Ovary (tissue), 9 donors: ENCODE measurements around the gene TM9SF3. TPM values are rescaled to one million over a fixed set of nuclear protein-coding genes. Genes with fewer than 3 reads are reported as not detected.

Source experiments
- DNase-seq, 5 donors: peaks; one replicate each; pipeline ENCODE4 v3.0.0-alpha.2; 2019 to 2020
- H3K27ac ChIP-seq, 2 donors: fragments of 200-600 bp; one replicate each; pipeline versions ENCODE4 v1.5.1 to v1.8.0; 2019 to 2022
- H3K27me3 ChIP-seq: fragments of 200-600 bp; one replicate; pipeline ENCODE4 v1.8.0; 2022
- H3K36me3 ChIP-seq: fragments of 200-600 bp; sonication (generic); one replicate; pipeline ENCODE4 v1.5.1; 2019
- H3K4me1 ChIP-seq: one replicate; pipeline ENCODE4 v1.8.1; 2013; ENCODE audit warnings: mild to moderate bottlenecking, moderate library complexity; ENCODE audit not compliant: insufficient read depth
- H3K4me3 ChIP-seq: fragments of 200-600 bp; sonication (generic); one replicate; pipeline ENCODE4 v1.5.1; 2017
- H3K9me3 ChIP-seq, 2 donors: fragments of 200-600 bp in 1 of 2; sonication (generic) in 1 of 2; one replicate each; pipeline versions ENCODE4 v1.5.1 to v1.8.1; 2013 to 2019; ENCODE audit warnings: mild to moderate bottlenecking in 1 of 2, moderate library complexity in 1 of 2
- EP300 ChIP-seq: sonication (generic); formaldehyde crosslinking; IDR thresholded peaks from one replicate; pipeline ENCODE4 v1.6.1; 2017; ENCODE audit warnings: antibody characterized with exemption
- POLR2A ChIP-seq: fragments of 450-650 bp; IDR thresholded peaks from one replicate; pipeline ENCODE4 v1.6.1; 2017; ENCODE audit warnings: antibody characterized with exemption, mild to moderate bottlenecking, moderate library complexity
- WGBS, 3 donors: extraction: QIAGEN DNeasy Blood & Tissue Kit in 1 of 3; methylation state at CpG; one replicate each; pipeline versions ENCODE4 v1.1.5 to v1.1.7; 2013 to 2017; 5-methylcytosine and 5-hydroxymethylcytosine counted together
- intact Hi-C, 4 donors: fragments of 100-400 bp; cut with DNase I; formaldehyde crosslinking; loops; one replicate each; pipeline versions ENCODE4 v1.11.0 to v1.15.1; 2022 to 2023
- polyA plus RNA-seq, 2 donors: library from polyadenylated mRNA; stranded (reverse); fragments of 200-250 nt in 1 of 2; fragments of 350-450 nt in 1 of 2; fragmentation: Illumina TruSeq in 1 of 2; extraction: RNeasy Lipid Tissue Mini Kit (QIAGEN cat#74804) in 1 of 2; gene quantifications; one replicate each; pipeline ENCODE4 v1.2.3, GENCODE V29; 2013 to 2014
- total RNA-seq, 7 donors: library from RNA; depleted of rRNA in 2 of 7; stranded (reverse); fragments of >200 nt in 2 of 7; fragmentation: NEBNext Ultra II Directional in 3 of 7; extraction: Animal tissue kit (Norgen Biotek cat#: 25700) in 3 of 7; gene quantifications; one replicate each; pipeline versions ENCODE4 v1.1.0 to v1.2.4, GENCODE V29; 2016 to 2023
- TF ChIP-seq, protein P1 (sequence below), 3 donors: fragments of 450-650 bp in 2 of 3; fragments of 200-600 bp in 1 of 3; IDR thresholded peaks; one replicate each; pipeline versions ENCODE4 v1.5.1 to v1.8.0; 2016 to 2022; ENCODE audit warnings: antibody characterized with exemption in 3 of 3, mild to moderate bottlenecking in 1 of 3
- donor health status: DM: no; HTN: no; CAD: no; lungs with moderate emphysema.
- donor health status: DM: no; HTN: no; CAD: no.
- donor health status: Bipolar disorder and iron deficiency.
- donor health status: DM: yes; HTN: yes; CAD: no.
- donor health status: DM: no; HTN: no; CAD: no.
- donor health status: DM: yes; HTN: yes; CAD: no.

Gene TM9SF3
- total and polyA plus RNA-seq, 9 donors: 51.7 to 157 (median 101) TPM

- DNase-seq: no peak
Observed at GRCh38 chr10:96608262-96608661, 21.4 kb upstream of the TM9SF3 start.

DNA sequence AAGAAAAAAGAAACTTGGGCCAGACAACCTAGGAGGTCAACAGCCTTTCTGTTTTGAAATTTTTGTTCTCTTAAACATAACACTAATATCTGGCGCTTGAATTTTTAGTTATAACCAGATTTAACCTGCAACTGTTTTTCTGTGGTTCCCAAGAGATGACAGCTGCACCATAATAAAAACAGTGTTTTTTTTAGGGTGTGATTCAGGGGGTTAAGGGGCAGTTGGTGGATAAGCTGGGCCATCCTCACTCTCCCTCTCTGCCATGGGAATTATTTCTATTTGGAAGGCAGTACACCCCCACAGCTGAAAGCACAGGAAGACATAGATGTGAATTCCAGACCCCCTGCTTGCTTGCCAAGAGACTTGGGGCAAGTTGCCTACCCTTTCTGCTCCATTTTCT, 20.1 kb upstream of the TM9SF3 start:
- TF ChIP-seq, protein P1, sequence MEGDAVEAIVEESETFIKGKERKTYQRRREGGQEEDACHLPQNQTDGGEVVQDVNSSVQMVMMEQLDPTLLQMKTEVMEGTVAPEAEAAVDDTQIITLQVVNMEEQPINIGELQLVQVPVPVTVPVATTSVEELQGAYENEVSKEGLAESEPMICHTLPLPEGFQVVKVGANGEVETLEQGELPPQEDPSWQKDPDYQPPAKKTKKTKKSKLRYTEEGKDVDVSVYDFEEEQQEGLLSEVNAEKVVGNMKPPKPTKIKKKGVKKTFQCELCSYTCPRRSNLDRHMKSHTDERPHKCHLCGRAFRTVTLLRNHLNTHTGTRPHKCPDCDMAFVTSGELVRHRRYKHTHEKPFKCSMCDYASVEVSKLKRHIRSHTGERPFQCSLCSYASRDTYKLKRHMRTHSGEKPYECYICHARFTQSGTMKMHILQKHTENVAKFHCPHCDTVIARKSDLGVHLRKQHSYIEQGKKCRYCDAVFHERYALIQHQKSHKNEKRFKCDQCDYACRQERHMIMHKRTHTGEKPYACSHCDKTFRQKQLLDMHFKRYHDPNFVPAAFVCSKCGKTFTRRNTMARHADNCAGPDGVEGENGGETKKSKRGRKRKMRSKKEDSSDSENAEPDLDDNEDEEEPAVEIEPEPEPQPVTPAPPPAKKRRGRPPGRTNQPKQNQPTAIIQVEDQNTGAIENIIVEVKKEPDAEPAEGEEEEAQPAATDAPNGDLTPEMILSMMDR (IDR thresholded peaks at IDR 0.05): no peak
- TF ChIP-seq EP300: no peak
- no peak for TF ChIP-seq POLR2A
- H3K4me3 ChIP-seq: no peak overlapping the region
- intact Hi-C loops: no loop called here

More at GRCh38 chr10:96608262-96608661, 21.4 kb upstream of the TM9SF3 start:
- intact Hi-C loops: no loop called here
- TF ChIP-seq EP300: no peak
- TF ChIP-seq POLR2A: no peak
- TF ChIP-seq, protein P1 (IDR thresholded peaks at IDR 0.05): no peak
- WGBS, 3 donors: 74 to 93% (median 88%) methylated on average over 3 of the region's 3 CpGs
- Histone ChIP-seq H3K27ac (peak overlapping the region in 1 of 2 donors; percentile 89), H3K36me3 (no peaks in the 10 kb centered on the region), H3K27me3 (no peaks in the 10 kb centered on the region), H3K4me3 (no peak overlapping the region), H3K4me1 (peaks cover 19% of the 10 kb centered on the region), H3K9me3 (no peaks in the 10 kb centered on the region)

GRCh38 chr10:96606216-96606615, 19.4 kb upstream of the TM9SF3 start:
- H3K9me3 ChIP-seq: no peaks in the 10 kb centered on the region
- H3K27me3 ChIP-seq: no peaks in the 10 kb centered on the region
- no peak for TF ChIP-seq EP300
- TF ChIP-seq, protein P1 (IDR thresholded peaks at IDR 0.05): no peak
- no peak for TF ChIP-seq POLR2A
- no peak overlapping the region for H3K4me3 ChIP-seq
- intact Hi-C loops: no loop called here
- no peaks in the 10 kb centered on the region for H3K36me3 ChIP-seq
- DNase-seq: peak in 1 of 5 donors; percentile 45
- 19 to 38% (median 19%) methylated on average over 4 of the region's 4 CpGs for WGBS, 3 donors
- peaks cover 19% of the 10 kb centered on the region for H3K4me1 ChIP-seq
- H3K27ac ChIP-seq: peak overlapping the region in 1 of 2 donors; percentile 89

More for the DNA sequence above, 20.1 kb upstream of the TM9SF3 start:
- 6 to 43% (median 16%) methylated on average over 1 of the region's 1 CpG for WGBS, 3 donors
- peak overlapping the region in 1 of 2 donors; percentile 89 for H3K27ac ChIP-seq
- no peaks in the 10 kb centered on the region for H3K36me3 ChIP-seq
- peaks cover 19% of the 10 kb centered on the region for H3K4me1 ChIP-seq
- no peaks in the 10 kb centered on the region for H3K9me3 ChIP-seq
- peak in 1 of 5 donors; percentile 60 for DNase-seq
- H3K27me3 ChIP-seq: no peaks in the 10 kb centered on the region

DNA sequence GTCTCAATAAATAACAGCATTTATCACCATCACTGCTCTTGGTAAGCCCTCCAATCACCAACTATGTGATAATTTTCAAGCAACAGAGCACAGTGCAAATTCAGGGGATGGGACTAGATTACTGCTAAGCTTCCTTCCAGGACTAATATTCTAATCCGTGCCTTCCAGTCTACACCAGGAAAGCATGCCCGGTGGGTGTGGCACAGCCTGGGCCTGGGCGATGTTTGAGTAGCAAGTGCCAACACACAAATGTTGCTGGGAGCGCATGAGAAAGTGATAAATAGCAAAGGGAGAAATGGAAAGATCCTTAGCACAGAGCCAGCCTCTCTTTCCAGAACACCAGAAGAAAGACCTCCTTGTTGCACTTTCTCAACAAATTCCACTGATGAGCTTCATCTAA, 13.5 kb upstream of the TM9SF3 start:
- Histone ChIP-seq H3K36me3 (no peaks in the 10 kb centered on the region), H3K4me3 (no peak overlapping the region), H3K4me1 (no peaks in the 10 kb centered on the region), H3K27ac (no peak overlapping the region), H3K27me3 (no peaks in the 10 kb centered on the region), H3K9me3 (no peaks in the 10 kb centered on the region)
- DNase-seq: no peak
- intact Hi-C loops: no loop called here
- no peak for TF ChIP-seq POLR2A
- TF ChIP-seq EP300: no peak
- TF ChIP-seq, protein P1 (IDR thresholded peaks at IDR 0.05): no peak
- 87 to 95% (median 92%) methylated on average over 4 of the region's 4 CpGs for WGBS, 3 donors
